ENCODE results near the gene UTS2B.
"Not testable (repeated sequence)": the region's sequence is repeated elsewhere in the genome, so short reads cannot be mapped to it uniquely, and the experiment has no call there.

The UTS2B gene

DNA sequence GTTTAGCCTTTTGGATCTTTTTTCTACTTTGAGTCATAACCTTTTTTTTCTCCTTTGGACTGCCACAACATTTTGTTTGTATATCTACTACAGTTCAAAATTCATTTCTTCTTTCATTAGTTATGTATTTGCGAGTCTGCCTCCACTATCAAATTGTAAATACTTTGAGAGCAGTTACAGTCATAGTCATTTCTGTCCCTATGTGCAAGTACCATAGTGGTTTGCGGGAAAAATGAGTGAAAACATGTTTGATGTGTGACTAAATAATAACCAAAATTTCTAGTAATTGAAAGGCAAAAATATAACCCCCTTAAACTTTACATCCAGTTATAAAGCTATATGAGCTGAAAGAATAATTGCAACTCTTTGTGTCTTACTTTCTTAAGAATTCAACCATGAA lies 46.9 kb downstream of the UTS2B start:
- DNase-seq (ENCODE audit: extremely low read depth in 1 of 2, low read depth in 1 of 2): no peak

GRCh38 chr3:191282251-191283185 lies 47.8 kb downstream of the UTS2B start:
- no peak for DNase-seq (ENCODE audit: extremely low read depth in 1 of 2, low read depth in 1 of 2)

GRCh38 chr3:191280882-191281281 lies 49.4 kb downstream of the UTS2B start:
- no peak for DNase-seq (ENCODE audit: extremely low read depth in 1 of 2, low read depth in 1 of 2)

DNA sequence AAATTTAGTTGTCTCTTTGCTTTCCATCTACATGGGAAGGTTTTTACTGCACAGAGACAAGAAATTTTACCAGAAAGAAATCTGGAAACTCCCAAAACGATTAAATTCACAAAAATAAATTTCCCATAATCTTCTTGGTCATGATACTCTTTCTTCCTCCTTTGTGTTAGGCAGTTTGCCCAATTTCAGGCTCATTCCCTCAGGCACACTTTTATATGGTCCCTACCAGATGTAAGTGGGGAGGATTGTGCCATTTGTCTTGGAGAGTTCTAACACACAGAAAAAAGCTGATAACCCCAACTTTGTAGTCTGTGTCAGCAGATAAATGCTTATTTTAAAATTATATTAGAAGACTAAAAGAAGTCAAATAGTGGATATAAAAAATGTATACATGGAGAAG lies 50.2 kb downstream of the UTS2B start:
- no peak for DNase-seq (ENCODE audit: extremely low read depth in 1 of 2, low read depth in 1 of 2)

DNA sequence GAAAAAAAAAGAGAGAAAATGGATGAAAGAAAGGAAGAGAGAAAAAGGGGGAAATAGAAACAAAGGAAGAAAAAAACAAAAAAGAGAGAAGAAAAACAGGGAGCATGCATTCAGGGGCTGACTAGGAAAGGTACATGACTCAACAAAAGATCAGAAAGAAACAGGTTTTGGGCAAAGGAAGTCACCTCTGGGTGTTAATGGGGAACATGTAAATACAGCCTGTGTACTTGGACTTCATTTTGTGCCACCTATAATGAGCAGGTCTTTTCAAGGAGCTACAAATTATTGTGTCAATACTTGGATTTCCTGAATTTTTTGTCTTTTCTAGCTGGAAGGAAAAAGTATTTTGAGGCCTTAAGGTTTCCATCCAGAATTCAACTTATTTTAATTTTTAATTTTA lies 54.6 kb downstream of the UTS2B start:
- DNase-seq (ENCODE audit: extremely low read depth in 1 of 2, low read depth in 1 of 2): no peak

GRCh38 chr3:191275244-191275643 lies 55.1 kb downstream of the UTS2B start:
- DNase-seq (ENCODE audit: extremely low read depth in 1 of 2, low read depth in 1 of 2): not testable (repeated sequence)

- no peak for DNase-seq (ENCODE audit: extremely low read depth in 1 of 2, low read depth in 1 of 2)
Measured at GRCh38 chr3:191269289-191270085, 60.8 kb downstream of the UTS2B start.

DNA sequence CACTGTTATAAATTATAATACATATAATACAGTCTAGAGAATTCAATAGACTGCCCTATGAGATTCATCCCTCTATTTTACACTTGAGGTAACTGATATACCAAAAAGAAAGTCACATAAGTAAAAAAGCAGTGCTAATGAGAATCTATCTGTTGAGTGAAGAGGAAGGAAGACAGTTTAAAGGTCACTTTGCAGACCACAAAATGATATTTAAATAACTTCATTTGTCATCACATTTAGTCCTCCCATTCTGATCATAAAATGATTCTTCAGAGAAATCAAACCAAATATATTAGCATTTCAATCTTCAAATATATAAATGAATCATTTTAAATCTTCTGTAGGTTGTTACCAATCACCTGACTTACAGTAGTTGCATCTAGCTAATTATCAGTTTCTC lies 61.6 kb downstream of the UTS2B start:
- no peak for DNase-seq (ENCODE audit: extremely low read depth in 1 of 2, low read depth in 1 of 2)

DNA sequence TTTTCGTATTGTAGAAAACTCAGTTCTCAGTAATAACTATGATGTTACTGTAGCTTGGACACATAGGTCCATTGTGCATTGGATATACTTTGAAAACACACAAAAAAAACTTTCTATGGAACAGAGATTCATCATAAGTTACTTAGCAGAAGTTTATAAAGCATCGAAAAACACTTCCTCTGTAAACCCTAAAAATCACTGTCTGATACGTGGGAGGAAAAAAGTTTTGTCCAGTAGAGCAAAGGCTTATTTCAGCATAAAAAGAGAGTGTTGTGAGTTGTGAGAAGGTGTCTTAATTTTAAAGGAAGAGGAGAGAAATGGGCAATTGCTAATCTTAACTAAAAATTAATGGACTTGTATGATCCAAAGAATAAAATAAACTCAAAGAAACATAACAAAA lies 66.5 kb downstream of the UTS2B start:
- DNase-seq (ENCODE audit: extremely low read depth in 1 of 2, low read depth in 1 of 2): no peak

DNA sequence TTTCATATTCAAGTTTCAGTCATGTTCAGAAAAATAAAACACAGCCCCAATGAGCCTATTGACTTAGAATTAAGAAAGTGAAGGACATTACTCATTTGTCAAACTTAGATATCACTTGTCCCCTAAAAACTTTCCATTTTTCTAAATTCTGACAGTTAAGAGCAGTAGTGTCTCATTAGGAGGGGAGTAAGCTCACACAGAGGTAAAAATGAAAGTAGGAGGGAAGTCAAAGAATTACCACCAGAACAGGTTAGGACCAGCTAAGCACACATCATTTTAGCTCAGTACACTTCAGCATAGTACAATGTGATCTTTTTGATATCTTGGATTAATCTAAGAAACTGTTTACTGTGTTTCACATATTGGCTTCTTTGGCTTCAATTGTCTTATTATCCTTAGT lies 67.0 kb downstream of the UTS2B start:
- DNase-seq (ENCODE audit: extremely low read depth in 1 of 2, low read depth in 1 of 2): no peak

DNA sequence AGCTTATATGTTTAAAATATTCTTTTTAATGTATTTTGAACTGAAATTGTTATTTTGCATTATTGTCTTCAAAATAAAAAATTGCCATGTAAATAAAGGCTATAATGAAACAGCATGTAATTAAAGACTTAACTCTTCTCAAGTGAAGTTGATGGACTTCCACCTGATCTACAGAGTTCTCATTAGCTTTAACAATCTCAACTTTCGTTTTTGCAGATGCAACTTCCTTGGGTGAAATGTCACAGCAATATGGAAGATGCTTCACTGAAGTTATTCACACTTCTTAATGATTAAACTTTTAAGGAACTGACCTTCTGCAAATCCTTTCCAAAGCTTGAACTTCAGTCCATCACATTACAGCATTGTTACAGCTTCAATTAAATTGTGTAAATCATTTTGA lies 67.7 kb downstream of the UTS2B start:
- no peak for DNase-seq (ENCODE audit: extremely low read depth in 1 of 2, low read depth in 1 of 2)

GRCh38 chr3:191261304-191261638 lies 69.1 kb downstream of the UTS2B start:
- no peak for DNase-seq (ENCODE audit: extremely low read depth in 1 of 2, low read depth in 1 of 2)

GRCh38 chr3:191260431-191261303 lies 69.7 kb downstream of the UTS2B start:
- no peak for DNase-seq (ENCODE audit: extremely low read depth in 1 of 2, low read depth in 1 of 2)

- no peak for DNase-seq (ENCODE audit: extremely low read depth in 1 of 2, low read depth in 1 of 2)
Measured at GRCh38 chr3:191259486-191259885, 70.8 kb downstream of the UTS2B start.

- no peak for DNase-seq (ENCODE audit: extremely low read depth in 1 of 2, low read depth in 1 of 2)
Measured at GRCh38 chr3:191257286-191257685, 73.0 kb downstream of the UTS2B start.

DNA sequence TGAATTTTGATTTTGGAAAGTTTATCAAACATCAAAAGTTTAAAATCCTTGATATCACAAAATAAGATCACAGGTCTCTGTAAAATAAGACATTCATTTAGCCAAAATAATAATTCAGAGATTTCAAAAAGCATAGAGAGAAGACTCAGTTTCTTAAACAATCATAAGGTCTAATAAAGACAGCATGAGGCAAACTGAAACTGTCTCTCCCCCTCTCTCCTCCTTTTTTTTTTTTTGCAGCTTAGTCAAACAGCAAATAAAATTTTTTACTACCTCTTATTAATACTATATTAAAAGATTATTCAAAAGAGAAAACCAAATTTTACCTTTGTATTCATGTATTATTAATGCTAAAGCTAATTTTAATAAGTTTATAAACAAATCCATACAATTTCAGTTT lies 73.9 kb downstream of the UTS2B start:
- no peak for DNase-seq (ENCODE audit: extremely low read depth in 1 of 2, low read depth in 1 of 2)

- DNase-seq (ENCODE audit: extremely low read depth in 1 of 2, low read depth in 1 of 2): no peak
Measured at GRCh38 chr3:191255156-191255555, 75.2 kb downstream of the UTS2B start.

DNA sequence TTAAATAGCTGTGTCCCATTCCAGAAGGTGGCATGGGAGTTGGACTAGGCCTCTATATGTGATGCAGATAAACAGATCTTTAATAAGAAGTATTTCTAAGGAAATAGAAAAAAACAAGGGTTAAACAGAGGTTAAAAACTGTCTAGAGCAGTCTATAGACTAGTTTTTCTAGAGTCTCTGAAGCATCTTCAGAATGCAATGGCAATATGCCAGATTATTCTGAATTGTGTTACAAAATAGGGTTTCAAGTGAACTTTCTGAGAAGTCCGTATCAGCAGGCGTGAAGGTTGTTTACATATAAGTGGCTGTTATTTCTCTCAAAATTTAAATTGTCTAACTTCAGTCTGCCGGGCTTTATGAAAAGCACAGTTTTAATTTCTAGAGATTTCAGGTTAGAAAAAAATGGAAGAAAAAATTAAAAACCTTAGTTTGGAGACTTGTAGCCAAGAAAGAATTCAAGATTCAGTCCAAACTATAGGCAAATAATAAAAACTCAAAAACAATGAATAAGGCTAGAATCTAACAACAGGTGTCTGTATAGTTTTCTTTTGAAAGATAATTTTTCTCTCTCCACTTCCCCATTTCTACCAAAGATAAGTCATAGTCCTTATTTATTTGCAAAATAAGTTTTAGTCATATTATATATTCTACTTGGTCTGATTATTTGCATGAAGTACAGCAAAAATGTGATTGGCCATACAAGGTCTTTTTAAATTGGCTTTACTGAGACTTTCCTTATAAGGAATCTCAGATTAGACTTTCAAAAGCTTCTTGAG lies 76.0 kb downstream of the UTS2B start:
- DNase-seq (ENCODE audit: extremely low read depth in 1 of 2, low read depth in 1 of 2): no peak

- DNase-seq (ENCODE audit: extremely low read depth in 1 of 2, low read depth in 1 of 2): no peak
Measured at GRCh38 chr3:191253089-191253799, 77.1 kb downstream of the UTS2B start.

GRCh38 chr3:191246630-191247029 lies 83.7 kb downstream of the UTS2B start:
- no peak for DNase-seq (ENCODE audit: extremely low read depth in 1 of 2, low read depth in 1 of 2)

Measured in stimulated activated CD8-positive, alpha-beta memory T cell treated with anti-CD3 and anti-CD28 coated beads, Interleukin-7, amount 100 ng/mL, for 48 hours (primary cell).